WERI-Rb-1 (cell line): ENCODE data around the gene LGI1.

Experiments
- DNase-seq: peaks from one replicate; pipeline ENCODE4 v3.0.0-alpha.2; 2020
- H3K27ac ChIP-seq: fragments of 250-450 bp; sonication (Bioruptor Pico); 2 replicates; pipeline ENCODE4 v1.5.1; 2020; ENCODE audit warnings: mild to moderate bottlenecking, moderate library complexity
- H3K27me3 ChIP-seq: fragments of 250-450 bp; sonication (Bioruptor Pico); 2 replicates; pipeline ENCODE4 v1.5.1; 2021; ENCODE audit warnings: mild to moderate bottlenecking, low read depth, moderate library complexity; ENCODE audit not compliant: insufficient read depth, severe bottlenecking
- H3K36me3 ChIP-seq: fragments of 250-450 bp; sonication (Bioruptor Pico); 2 replicates; pipeline ENCODE4 v1.5.1; 2020; ENCODE audit warnings: mild to moderate bottlenecking, moderate library complexity
- H3K4me3 ChIP-seq: 2 replicates; pipeline ENCODE4 v1.5.1; 2011; ENCODE audit warnings: low read depth, mild to moderate bottlenecking, control low read depth, low read length
- H3K9me3 ChIP-seq: fragments of 250-450 bp; sonication (Bioruptor Pico); 2 replicates; pipeline ENCODE4 v1.5.1; 2021; ENCODE audit warnings: mild to moderate bottlenecking, moderate library complexity; ENCODE audit not compliant: severe bottlenecking
- TF ChIP-seq, protein P1 (sequence below): IDR thresholded peaks from 2 replicates; pipeline ENCODE4 v1.5.1; 2011; ENCODE audit warnings: low read depth, mild to moderate bottlenecking, control low read depth, inconsistent platforms, low read length

LGI1 gene

GRCh38 chr10:93813507-93814465 is 56.0 kb downstream of the LGI1 start:
- Histone ChIP-seq H3K36me3 (no peaks in the 10 kb centered on the region), H3K4me3 (no peak overlapping the region), H3K27ac (no peak overlapping the region), H3K9me3 (no peaks in the 10 kb centered on the region), H3K27me3 (no peaks in the 10 kb centered on the region)
- TF ChIP-seq, protein P1, sequence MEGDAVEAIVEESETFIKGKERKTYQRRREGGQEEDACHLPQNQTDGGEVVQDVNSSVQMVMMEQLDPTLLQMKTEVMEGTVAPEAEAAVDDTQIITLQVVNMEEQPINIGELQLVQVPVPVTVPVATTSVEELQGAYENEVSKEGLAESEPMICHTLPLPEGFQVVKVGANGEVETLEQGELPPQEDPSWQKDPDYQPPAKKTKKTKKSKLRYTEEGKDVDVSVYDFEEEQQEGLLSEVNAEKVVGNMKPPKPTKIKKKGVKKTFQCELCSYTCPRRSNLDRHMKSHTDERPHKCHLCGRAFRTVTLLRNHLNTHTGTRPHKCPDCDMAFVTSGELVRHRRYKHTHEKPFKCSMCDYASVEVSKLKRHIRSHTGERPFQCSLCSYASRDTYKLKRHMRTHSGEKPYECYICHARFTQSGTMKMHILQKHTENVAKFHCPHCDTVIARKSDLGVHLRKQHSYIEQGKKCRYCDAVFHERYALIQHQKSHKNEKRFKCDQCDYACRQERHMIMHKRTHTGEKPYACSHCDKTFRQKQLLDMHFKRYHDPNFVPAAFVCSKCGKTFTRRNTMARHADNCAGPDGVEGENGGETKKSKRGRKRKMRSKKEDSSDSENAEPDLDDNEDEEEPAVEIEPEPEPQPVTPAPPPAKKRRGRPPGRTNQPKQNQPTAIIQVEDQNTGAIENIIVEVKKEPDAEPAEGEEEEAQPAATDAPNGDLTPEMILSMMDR: peak; percentile 88
- peak; percentile 75 for DNase-seq

- Histone ChIP-seq H3K27me3 (no peaks in the 10 kb centered on the region), H3K36me3 (no peaks in the 10 kb centered on the region), H3K27ac (no peak overlapping the region), H3K4me3 (peak overlapping the region; percentile 15), H3K9me3 (no peaks in the 10 kb centered on the region)
- DNase-seq: peak; percentile 69
- TF ChIP-seq, protein P1: peak; percentile 64
These were observed 57.8 kb downstream of the LGI1 start for GRCh38 chr10:93815304-93816096.

GRCh38 chr10:93816123-93816747 is 58.5 kb downstream of the LGI1 start:
- DNase-seq: peak; percentile 71
- peak overlapping the region; percentile 15; the same call in 1 of the 2 replicates for H3K4me3 ChIP-seq
- no peaks in the 10 kb centered on the region for H3K36me3 ChIP-seq
- TF ChIP-seq, protein P1: peak; percentile 81
- no peaks in the 10 kb centered on the region for H3K27me3 ChIP-seq
- H3K9me3 ChIP-seq: no peaks in the 10 kb centered on the region
- no peak overlapping the region for H3K27ac ChIP-seq

DNA sequence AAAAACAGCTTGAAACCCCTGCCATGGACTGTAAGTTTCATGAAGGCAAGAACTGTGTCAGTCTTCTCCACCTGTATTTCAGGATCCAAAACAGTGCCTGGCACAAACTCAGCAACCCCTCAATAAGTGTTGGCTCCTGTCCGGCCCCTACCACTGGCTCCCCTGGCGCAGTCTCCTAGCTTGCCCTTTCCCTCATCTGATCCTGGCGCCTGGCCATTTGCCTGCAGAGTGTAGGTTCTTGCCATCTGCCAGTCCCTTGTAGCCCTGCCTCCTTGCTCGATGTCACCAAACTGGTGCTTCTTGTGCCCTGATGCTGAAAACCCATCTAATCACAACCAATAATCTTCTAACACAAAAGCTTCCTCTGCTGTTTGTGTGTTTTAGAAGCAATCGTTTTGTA is 60.4 kb downstream of the LGI1 start:
- H3K4me3 ChIP-seq: no peak overlapping the region
- no peaks in the 10 kb centered on the region for H3K27me3 ChIP-seq
- TF ChIP-seq, protein P1: no peak
- H3K27ac ChIP-seq: no peak overlapping the region
- no peaks in the 10 kb centered on the region for H3K9me3 ChIP-seq
- H3K36me3 ChIP-seq: no peaks in the 10 kb centered on the region
- DNase-seq: no peak

DNA sequence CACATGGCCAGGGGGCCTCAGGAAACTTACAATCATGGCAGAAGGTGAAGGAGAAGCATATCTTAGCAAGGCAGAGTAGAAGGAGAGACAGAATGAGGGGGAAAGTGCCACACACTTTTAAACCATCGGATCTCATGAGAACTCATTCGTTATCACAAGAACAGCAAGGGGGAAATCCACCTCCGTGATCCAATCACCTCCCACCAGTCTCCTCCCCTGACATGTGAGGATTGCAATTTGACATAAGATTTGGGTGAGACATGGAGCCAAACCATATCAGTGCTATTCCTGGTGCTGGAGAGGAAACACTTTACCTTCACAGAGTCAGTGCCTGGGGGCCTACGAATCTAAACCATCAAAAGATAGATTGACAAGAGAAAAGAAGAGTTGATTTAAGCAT is 61.8 kb downstream of the LGI1 start:
- TF ChIP-seq, protein P1: no peak
- H3K27me3 ChIP-seq: no peaks in the 10 kb centered on the region
- no peak for DNase-seq

More for the DNA sequence above, 61.8 kb downstream of the LGI1 start:
- Histone ChIP-seq H3K27ac (no peak overlapping the region), H3K36me3 (no peaks in the 10 kb centered on the region), H3K9me3 (no peaks in the 10 kb centered on the region), H3K4me3 (no peak overlapping the region)
